ENCODE results near the gene NAV2.

NAV2 gene

GRCh38 chr11:20021771-20022362 lies 309.2 kb downstream of the NAV2 start:
- DNase-seq (ENCODE audit: low read depth in 2 of 2): no peak

DNA sequence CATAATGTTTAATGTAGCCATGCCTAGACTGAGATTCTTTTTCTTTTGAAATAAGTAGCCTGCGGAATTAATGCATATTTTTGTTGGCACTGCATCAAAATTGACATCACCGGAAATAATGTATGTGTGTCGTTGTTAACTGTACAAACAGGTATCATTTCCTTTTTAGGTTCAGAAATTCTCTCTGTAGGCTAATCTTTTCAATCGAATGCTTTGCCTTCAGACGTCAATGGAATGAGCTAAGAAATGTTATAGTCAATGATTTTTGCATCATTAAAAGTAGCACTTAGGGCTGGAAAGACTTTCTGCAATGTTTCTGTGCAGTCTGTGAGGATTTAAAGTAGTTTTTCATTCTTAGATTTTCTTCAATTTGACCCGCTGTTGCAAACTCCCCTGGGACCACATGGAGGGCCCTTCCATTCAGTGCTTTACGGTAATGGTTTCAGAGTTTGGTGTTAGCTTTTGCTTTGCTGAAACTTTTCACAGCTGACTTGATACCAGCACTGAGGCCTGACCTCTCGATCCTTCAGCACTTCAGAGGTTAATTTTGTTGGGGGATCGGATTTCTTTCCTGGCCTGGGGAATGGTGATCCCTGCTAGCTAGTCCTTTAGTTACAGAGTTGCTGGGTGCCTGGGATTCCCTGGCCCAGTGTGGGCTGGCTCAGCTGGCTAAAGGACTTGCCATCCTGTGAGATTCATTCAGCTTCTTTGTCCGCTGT lies 309.9 kb downstream of the NAV2 start:
- DNase-seq (ENCODE audit: low read depth in 2 of 2): no peak

DNA sequence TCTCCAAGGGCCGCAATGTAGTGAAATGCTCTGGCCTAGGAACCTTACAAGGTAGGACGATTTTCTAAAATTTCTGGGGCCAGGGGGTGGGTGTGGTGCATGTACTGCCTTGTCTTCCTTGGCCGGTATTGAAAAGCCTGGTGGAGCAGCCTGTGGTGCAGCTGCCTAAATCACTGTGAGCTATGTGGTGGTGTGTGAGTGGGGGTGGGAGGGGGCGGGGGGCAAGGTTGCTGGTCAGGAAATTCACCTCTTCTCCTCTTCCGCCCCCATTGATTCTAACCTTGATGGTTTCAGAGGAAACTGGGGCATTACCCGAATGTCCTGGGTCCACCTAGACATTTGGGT lies 310.4 kb downstream of the NAV2 start:
- DNase-seq (ENCODE audit: low read depth in 2 of 2): no peak

DNA sequence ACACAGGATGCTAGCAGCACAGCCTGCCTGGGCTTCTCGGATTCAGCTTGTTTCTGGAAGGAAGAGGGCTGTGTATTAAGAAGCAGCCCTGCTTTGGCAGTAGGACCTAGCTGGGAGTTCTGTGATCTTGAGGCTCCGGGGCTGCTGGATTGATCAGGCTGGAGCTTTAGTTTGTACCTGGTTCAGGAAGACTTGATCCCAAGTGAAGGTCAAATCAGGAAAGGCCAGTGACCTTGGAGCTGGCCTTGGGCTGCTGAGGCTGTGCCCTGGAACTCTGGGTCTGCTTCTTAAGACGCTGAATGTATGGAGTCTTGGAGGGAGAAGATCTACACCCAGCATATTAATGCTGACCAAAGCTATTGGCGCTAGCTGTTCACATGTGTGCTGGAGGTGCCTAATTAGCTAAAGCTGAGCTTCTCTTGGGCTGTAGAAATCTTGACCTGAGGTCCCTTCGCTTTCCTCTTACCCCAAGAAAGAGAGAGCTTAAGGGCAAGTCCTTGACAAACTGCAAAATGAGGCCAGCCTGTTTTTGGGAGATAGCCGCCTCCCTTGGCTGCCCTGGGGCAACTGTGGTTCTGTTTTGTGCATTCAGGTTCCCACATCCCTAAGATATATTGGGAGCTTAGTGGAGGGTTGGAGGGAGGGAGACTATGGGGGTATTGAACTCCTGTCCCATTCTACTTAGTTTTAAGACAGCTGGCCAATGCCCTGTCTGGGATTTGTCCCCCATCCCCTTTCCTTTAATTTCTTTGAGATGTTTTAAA lies 311.7 kb downstream of the NAV2 start:
- DNase-seq (ENCODE audit: low read depth in 2 of 2): no peak

DNA sequence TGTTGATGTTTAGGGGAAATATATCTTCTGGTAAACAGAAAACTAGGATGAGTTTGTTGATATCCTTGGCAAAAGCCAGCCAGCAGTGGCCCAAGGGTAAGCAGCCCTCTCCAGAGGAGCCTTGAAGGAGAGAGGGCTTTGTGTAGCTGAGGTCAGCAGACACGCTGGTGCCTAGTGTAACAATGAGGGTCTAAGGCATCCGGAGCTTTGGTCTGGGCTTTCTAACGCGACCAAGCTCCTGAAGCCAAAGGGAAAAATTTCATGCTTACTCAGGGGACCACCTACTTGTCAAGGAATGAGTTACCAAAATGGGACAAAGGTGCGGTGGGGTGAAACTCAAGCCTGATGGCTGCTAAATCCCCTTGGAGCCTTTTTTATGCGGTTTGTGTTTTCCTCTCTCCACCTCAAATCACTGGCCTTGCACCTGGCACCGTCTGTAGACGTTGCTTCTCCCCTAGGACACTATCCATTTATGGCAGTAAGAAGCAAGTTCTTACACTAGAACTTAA lies 312.7 kb downstream of the NAV2 start:
- no peak for DNase-seq (ENCODE audit: low read depth in 2 of 2)

DNA sequence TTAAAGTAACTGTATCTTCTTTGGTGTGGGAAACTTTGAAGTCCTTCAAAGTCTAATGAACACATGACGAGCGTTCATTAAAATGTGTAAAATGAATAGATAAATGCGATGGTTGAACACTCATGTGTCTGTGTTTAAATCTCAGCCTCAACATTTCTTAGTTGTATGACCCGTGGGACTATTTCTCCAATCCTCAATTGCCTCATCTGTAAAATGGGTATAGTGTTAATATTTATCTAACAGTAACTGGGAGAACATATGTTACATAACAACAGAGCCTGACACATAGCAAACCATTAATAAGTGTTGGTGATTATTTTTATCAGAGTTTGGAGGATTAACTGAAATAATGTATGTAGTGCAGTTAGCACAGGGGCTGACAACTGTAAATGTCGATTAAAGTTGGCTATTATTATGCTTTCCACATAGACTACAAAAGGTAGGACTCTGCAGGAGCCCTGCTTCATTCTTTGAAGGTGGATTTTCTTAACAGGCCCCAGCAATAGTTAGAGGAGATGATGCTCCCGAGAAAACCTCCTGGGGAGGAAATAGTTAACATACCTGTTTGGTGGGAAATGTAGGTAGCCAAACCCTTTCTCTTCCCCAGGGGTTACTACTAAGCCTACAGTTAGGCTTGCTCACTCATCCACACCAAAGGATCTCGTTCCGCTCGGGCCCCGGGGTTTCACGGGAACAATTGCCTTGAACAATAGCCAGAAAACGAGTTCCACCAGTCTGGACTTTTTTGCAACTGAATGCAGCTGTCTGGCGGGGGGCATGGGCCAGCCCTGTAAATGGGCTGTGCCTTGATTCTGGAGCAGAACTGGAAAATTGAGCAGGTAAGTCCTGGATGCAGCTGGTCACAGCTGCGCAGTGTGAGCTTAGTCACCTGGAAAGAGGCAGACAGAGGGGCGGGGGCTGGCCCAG lies 314.3 kb downstream of the NAV2 start:
- no peak for DNase-seq (ENCODE audit: low read depth in 2 of 2)

- DNase-seq (ENCODE audit: low read depth in 2 of 2): no peak
These were observed 314.9 kb downstream of the NAV2 start for GRCh38 chr11:20027556-20028013.

- DNase-seq (ENCODE audit: low read depth in 2 of 2): no peak
These were observed 316.6 kb downstream of the NAV2 start for GRCh38 chr11:20029193-20029592.

DNA sequence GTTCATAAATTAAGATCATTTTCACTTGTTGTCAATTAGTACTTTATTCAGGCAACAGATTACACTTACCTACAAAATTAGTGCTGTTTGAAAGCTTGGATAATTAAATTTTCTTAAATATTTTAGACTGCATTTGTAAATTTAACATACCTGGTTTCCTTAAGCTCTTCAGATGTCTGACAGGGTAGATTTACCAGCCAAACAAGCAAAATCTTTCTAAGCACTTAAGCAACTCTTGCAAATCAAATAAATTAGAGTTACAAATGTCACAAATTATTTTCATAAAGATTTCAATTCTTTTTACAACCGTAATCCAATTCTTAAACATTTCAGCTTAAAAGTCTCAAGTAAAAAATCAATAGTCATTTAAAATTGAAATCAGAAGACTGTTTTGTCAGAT lies 317.8 kb downstream of the NAV2 start:
- no peak for DNase-seq (ENCODE audit: low read depth in 2 of 2)

DNA sequence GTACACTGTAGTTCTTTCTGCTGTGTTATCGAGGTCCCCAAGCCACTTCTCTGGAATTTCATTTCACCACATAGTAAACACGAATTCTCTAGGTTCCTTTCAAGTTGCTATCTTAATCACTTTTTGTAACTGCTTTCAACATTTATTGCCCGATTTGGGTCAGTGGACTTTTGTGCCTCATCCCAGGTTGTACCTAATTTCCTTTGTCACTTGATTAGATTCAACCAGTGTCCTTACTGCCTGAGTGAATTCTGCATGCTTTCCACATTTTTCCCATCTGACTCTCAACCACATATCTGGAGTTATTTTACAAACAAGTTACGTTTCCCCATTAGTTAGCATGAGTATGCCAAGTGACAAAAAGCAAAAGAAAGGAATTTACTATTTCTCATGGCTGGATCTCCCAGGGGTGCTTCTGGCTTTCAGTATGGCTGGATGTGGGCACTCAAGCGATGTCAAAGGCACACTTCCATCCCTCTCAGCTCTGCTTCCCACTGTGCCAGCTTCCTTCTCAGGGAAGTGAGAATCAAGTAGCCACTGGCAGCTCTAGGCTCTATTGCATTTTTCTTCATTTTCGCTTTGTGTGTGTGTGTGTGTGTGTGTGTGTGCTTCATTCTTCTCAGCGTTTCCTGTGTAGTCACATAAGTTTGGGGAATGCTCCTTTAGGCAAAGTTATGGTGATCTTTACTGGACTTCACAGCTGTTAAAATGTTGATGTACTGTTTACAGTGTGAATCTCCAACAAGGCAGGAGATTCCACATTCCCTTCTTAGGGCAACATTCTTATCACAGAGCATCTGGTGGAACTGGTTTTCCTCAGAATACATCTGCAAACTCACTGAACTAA lies 318.7 kb downstream of the NAV2 start:
- no peak for DNase-seq (ENCODE audit: low read depth in 2 of 2)

- no peak for DNase-seq (ENCODE audit: low read depth in 2 of 2)
These were observed 319.5 kb downstream of the NAV2 start for GRCh38 chr11:20032127-20032526.

DNA sequence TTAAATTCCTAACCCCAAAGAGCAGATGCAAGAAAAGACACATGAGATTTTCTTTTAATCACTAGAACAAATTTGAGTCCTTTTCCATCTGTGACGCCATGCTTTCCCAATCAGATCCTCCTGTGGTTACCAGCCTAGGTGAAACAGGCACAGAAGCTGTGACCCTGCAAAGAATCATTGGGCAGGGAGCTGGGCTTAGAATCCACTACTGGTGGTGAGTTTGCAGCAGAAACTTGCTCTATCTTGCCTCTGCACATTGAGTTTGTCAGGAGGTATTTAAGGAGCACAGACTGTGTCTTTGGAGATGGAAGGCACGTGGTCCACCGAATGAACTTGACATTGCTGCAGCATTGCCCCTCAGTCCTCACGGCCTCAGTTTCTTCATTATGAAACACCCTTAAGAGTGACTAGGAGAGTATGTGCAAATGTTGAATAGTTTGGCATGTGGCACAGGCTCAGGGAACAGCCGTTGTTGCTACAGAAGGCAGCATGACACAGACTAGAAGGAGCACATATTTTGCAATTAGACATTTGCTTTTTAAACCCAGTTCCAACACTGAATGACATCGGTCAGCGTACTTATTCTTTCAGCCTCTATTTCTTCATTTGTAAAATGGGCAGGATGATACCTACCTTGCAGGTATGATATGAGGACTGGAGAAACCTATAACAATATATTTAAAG lies 320.1 kb downstream of the NAV2 start:
- DNase-seq (ENCODE audit: low read depth in 2 of 2): no peak

GRCh38 chr11:20033806-20034205 lies 321.2 kb downstream of the NAV2 start:
- no peak for DNase-seq (ENCODE audit: low read depth in 2 of 2)

- DNase-seq (ENCODE audit: low read depth in 2 of 2): no peak
These were observed 322.3 kb downstream of the NAV2 start for GRCh38 chr11:20034941-20035340.

- DNase-seq (ENCODE audit: low read depth in 2 of 2): no peak
These were observed 322.7 kb downstream of the NAV2 start for GRCh38 chr11:20035375-20035700.

- no peak for DNase-seq (ENCODE audit: low read depth in 2 of 2)
These were observed 323.3 kb downstream of the NAV2 start for GRCh38 chr11:20035701-20036601.

DNA sequence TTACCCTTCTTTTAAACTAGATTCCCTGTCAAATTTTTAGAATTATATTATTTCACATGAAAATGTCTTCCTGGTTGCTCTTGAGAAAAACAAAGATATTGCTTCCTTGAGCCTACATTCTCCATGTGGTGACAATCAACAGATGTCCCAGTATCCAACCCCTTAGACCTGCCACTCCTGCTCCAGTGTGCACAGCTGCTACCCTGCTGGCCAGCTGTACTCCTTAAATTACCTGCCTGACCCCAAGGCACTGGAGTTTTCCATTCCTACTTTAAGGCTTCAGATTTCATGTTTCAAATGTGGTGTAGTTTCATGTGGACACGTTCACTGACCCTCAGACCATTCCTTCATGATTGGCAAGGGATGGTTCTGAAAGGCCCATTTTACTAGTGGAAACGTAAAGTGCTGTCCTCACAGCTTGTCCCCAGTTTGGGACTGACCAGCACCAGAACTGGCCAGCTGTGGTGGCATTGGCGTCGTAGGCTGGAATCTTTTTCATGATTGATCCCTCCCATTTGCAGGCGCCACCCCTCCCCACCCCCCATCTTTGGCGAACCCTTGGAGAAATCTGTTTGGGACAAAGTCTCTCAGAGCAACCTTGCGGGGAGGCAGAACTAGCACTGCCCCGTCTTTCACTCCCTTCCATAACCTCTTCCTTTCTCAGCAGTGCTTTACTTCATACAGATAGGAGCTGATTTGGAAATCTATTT lies 324.1 kb downstream of the NAV2 start:
- DNase-seq (ENCODE audit: low read depth in 2 of 2): no peak

GRCh38 chr11:20037396-20038153 lies 324.9 kb downstream of the NAV2 start:
- DNase-seq (ENCODE audit: low read depth in 2 of 2): no peak
